K562 (cell line): Measurements from ENCODE around the gene TTC27. TPM values are rescaled to one million over a fixed set of nuclear protein-coding genes. Genes with fewer than 3 reads are reported as not detected.

Experiments
- AFF4 ChIP-seq: sonication (generic); formaldehyde crosslinking; IDR thresholded peaks from 2 replicates; pipeline ENCODE4 v1.8.0; 2023; ENCODE audit warnings: mild to moderate bottlenecking, missing genetic modification reagents
- FOSL1 ChIP-seq: fragments of 200-800 bp; sonication (Bioruptor generic); conservative IDR thresholded peaks from 2 replicates; pipeline ENCODE4 v1.6.1; 2016; ENCODE audit warnings: missing genetic modification characterization, missing compliant biosample characterization
- ID3 ChIP-seq, 2 experiments: fragments of 250-450 bp in 1 of 2; fragments of 450-650 bp in 1 of 2; sonication (Bioruptor Pico) in 1 of 2; IDR thresholded peaks; 2 replicates each; pipeline versions ENCODE4 v1.6.1 to v1.8.0; 2016 to 2021; ENCODE audit warnings: mild to moderate bottlenecking in 2 of 2, moderate library complexity in 2 of 2, missing compliant biosample characterization in 1 of 2, missing genetic modification characterization in 1 of 2
- MEF2A ChIP-seq: IDR thresholded peaks from 2 replicates; pipeline ENCODE4 v1.6.1; 2011; ENCODE audit warnings: low read depth, mild to moderate bottlenecking, low read length, moderate library complexity; ENCODE audit not compliant: control insufficient read depth
- MXI1 ChIP-seq: IDR thresholded peaks from 2 replicates; pipeline ENCODE4 v1.6.1; 2011; ENCODE audit warnings: low read depth, mild to moderate bottlenecking, improper control_type of control experiment, low read length
- TCFL5 ChIP-seq: fragments of 250-450 bp; sonication (Bioruptor Pico); conservative IDR thresholded peaks from 2 replicates; pipeline ENCODE4 v1.6.1; 2021; ENCODE audit warnings: mild to moderate bottlenecking, moderate library complexity, matching md5 sums
- ZNF311 ChIP-seq: fragments of 250-450 bp; sonication (Bioruptor Pico); IDR thresholded peaks from 2 replicates; pipeline ENCODE4 v1.4.0; 2020; ENCODE audit warnings: mild to moderate bottlenecking, moderate library complexity
- ZNF785 ChIP-seq: fragments of 250-450 bp; sonication (Bioruptor Pico); IDR thresholded peaks from 2 replicates; pipeline ENCODE4 v1.4.0; 2020; ENCODE audit warnings: mild to moderate bottlenecking
- polyA plus RNA-seq, 8 experiments: library from polyadenylated mRNA; depleted of rRNA in 4 of 8; stranded (reverse) in 5 of 8; unstranded in 3 of 8; fragments of >200 nt; fragmentation: Nextera tagmentation in 2 of 8; fragmentation: Illumina TruSeq in 1 of 8; extraction: Ambion mirVana in 2 of 8; extraction: Trizol in 1 of 8; gene quantifications; 2 replicates each; pipeline versions ENCODE4 v1.2.1 to v1.2.3, GENCODE V29; 2011 to 2014; ENCODE audit warnings: inconsistent platforms in 1 of 8, missing spikeins in 1 of 8
- total RNA-seq, 7 experiments: library from RNA; depleted of rRNA in 6 of 7; stranded (reverse); fragments of >200 nt in 6 of 7; fragmentation: Illumina TruSeq in 2 of 7; extraction: Trizol in 2 of 7; gene quantifications; 2 replicates each; pipeline versions ENCODE4 v1.2.1 to v1.2.3, GENCODE V29; 2011 to 2021; ENCODE audit warnings: low replicate concordance in 1 of 7

Gene TTC27
- total and polyA plus RNA-seq, 9 of the 15 experiments (the other 6 are each of a cell fraction or from before 2014, with no cell fraction given), result 44.3 to 93.4 (median 57.3) TPM

- no peak for TF ChIP-seq ID3 (CRISPR knock-in tag; IDR thresholded peaks at IDR 0.05)
- no peak for TF ChIP-seq ID3 (tag; IDR thresholded peaks at IDR 0.05)
- no peak for TF ChIP-seq FOSL1 (tag)
- TF ChIP-seq ZNF785 (CRISPR knock-in tag), result no peak
- TF ChIP-seq MEF2A, result no peak
- no peak for TF ChIP-seq ZNF311 (CRISPR knock-in tag)
- TF ChIP-seq MXI1, result no peak
- TF ChIP-seq AFF4, result no peak
- no peak for TF ChIP-seq TCFL5 (CRISPR knock-in tag)
These were observed 117.3 kb downstream of the TTC27 start (continued) for GRCh38 chr2:32745191-32745590.
